NCI-H748 (cell line): ENCODE results near the gene DYNLT4.
"Not testable (repeated sequence)": the region's sequence is repeated elsewhere in the genome, so short reads cannot be mapped to it uniquely, and the experiment has no call there.

ENCODE experiments used
- DNase-seq: peaks from one replicate; lab custom pipeline; 2025; ENCODE audit not compliant: unreplicated experiment; lab: John Stamatoyannopoulos, UW

Gene DYNLT4

DNA sequence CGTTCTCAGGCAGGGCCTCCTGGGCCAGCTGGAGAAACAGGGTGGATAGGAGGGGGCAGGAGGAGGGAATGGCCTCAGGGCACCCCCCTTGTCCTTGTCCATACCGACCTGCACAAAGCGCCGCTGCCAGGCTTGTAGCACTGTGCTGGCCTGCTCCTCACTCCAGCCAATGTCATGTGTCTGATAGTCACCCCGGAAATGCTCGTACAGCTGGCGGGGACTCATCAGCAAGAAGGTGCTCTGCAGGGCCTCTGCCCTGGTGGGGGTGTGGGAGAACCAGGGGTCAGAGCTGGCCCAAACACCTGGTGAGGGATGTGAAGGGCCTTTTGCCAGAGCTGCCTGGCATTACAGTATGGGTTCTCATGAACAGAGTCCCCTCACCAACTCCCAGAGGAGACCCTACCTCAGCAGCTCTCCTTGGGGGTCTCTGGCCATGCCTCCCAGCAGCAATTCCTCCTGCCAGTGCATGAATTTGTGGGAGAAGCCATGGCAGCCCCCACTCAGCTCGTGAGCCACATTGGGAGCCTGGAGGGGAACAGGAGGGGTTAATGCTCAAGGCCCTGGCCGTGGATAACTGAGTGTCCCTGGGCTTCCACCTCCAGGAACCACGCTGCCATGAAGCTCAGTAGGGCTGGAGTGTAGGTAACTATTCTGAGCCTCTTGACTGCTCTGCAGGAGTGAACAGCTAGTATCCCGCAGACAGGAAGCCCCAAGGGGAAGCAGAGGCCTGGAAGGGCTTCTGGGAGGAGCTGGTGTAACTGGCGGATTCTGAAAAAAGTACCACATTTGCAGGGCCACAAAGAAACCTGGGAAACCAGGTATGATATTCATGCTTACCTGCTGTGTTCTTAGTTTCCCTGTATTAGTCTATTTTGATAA lies 22.6 kb upstream of the DYNLT4 start:
- DNase-seq: no peak

GRCh38 chr1:44828841-44829440 lies 21.8 kb upstream of the DYNLT4 start:
- no peak for DNase-seq

- DNase-seq: no peak
Measured at GRCh38 chr1:44828003-44828651, 21.0 kb upstream of the DYNLT4 start.

GRCh38 chr1:44827197-44828002 lies 20.2 kb upstream of the DYNLT4 start:
- DNase-seq: no peak

DNA sequence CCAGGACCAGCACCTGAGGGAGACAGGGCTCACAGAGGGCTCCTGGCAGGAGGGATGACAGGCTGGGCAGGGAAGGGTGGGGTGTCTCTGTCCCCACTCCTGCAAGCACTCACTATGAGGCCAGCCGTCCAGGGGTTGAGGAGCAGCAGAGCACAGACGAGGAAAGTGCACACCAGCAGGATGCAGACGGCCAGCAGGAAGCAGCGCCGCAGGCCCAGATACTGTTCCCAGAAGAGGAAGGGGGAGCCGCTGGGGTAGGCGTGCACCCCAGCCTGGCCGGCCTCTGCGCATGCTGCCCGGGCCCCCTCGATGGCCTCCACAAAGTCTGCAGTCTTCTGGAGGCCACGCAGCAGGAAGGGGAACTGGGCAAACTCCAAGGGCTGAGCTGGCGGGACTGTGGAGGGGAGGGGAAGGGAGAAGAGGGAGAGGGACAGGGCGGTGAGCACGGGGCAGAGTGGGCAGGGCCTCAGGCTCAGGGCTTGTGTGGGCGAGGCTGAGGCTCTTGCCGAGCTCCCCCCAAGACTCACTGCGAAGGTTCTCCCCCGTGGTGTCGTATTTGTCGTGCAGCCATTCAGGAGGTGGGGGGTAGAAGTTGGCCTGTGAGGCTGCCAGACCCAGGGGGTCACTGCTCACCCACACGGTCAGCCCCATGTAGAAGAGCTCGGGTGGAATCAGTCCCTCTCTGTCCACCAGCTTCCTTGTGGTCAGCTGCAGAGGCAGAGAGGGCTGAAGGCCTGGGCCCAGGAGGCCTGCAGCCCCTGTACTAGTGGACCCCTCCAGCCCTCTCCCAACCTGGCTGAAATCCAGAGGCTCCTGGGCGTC lies 19.4 kb upstream of the DYNLT4 start:
- DNase-seq: no peak

DNA sequence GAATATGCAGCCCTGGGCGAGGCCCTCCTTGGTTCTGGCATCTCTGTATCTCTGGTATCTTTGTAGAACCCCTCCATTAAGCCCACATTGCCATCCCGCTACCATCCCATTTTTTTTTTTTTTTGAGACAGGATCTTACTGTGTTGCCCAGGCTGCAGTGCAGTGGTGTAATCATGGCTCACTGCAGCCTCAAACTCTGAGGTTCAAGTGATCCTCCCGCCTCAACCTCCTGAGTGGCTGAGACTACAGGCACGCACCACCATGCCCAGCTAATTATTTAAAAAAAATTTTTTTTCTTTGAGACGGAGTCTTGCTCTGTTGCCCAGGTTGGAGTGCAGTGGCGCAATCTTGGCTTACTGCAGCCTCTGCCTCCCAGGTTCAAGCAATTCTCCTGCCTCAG lies 17.2 kb upstream of the DYNLT4 start:
- not testable (repeated sequence) for DNase-seq

GRCh38 chr1:44822981-44823451 lies 15.9 kb upstream of the DYNLT4 start:
- no peak for DNase-seq

DNA sequence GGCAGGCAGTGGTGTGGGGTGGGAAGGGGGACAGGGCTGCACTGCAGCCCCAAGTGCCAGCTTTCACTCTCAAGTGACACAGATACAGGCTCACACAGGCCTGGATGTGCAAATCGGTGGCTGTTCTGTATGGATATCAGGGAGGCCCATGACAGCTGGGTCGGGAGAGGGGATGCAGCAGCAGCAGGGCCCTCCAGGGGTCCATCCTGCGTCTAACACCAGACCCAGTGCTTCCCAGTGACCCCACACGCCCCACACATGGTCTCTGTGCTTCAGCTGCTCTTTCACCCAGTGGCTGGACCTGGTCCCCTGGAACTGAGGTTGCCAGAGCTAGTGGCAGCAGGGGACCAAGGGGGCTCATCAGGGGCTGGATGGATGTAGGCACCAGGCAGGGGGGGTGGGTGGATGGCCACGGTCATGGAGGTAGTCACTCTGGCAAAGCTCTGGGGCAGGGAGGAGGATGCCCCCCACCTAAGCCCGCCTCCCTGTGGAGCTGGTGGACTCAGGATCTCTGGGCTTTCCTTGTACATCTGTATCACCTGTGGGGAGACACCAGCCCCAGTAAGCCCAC lies 15.1 kb upstream of the DYNLT4 start:
- no peak for DNase-seq

- DNase-seq: no peak
Measured at GRCh38 chr1:44821240-44821715, 14.1 kb upstream of the DYNLT4 start.

- DNase-seq: no peak
Measured at GRCh38 chr1:44820328-44821239, 13.4 kb upstream of the DYNLT4 start.

GRCh38 chr1:44819608-44820327 lies 12.6 kb upstream of the DYNLT4 start:
- DNase-seq: peak; percentile 92

DNA sequence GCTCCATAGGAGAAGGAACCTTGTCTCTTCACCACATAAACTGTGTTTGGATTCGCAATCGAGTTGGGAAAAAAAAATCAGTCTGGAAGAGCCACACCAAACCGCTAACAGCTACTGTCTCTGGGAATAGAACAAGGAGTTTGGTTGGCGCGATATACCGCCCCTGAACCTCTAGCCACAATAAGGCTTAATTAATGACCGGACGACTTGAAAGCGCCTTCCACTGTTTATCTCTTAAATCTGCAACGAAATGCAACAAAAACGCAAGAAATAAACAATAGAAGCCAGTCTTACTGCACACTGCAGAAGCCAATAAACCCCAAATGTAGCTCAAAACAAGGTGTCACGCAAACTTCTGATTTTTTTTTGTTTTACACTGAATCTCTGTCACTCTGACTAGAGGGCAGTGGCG lies 12.1 kb upstream of the DYNLT4 start:
- DNase-seq: no peak

DNA sequence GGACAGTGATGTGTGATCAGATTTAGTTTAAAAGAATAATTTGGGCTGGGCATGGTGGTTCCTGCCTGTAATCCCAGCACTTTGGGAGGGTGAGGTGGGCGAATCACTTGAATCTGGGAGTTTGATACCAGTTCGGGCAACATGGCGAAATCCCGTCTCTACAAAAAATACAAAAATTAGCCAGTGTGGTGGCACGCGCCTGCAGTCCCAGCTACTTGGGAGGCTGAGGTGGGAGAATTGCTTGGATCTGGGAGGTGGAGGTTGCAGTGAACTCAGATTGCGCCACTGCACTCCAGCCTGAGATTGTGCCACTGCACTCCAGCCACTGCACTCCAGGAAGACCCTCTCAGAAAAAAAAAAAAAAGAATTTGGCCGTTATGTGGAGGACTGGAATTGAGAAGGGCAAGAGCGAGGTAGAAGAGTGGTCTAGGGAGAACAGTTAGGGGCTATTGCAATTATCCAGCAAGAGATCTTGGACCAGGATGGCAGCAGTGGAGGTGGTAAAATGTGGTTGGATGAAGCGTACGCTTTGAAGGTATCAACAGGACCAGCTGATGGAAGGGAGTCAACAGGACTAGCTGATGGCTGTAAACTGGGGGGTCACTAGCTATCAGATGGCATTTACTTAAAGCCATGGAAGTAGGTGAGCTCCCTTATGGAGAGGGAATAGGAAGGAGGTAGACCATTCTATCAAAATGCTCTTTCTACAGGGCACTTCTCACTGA lies 10.8 kb upstream of the DYNLT4 start:
- DNase-seq: no peak

GRCh38 chr1:44817307-44817706 lies 10.2 kb upstream of the DYNLT4 start:
- DNase-seq: no peak

DNA sequence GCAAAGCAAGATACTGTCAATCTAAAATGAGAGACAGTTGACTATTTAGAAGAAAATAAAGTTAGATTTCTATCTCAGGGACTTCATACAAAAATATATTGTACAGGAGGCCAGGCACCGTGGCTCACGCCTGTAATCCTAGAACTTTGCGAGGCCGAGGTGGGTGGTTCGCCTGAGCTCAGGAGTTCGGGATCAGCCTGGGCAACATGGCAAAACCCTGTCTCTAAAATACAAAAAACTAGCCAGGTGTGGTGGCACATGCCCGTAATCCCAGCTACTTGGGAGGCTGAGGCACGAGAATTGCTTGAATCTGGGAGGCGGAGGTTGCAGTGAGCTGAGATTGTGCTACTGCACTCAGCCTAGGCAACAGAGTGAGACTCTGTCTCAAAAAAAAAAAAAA lies 8.8 kb upstream of the DYNLT4 start:
- DNase-seq: not testable (repeated sequence)

DNA sequence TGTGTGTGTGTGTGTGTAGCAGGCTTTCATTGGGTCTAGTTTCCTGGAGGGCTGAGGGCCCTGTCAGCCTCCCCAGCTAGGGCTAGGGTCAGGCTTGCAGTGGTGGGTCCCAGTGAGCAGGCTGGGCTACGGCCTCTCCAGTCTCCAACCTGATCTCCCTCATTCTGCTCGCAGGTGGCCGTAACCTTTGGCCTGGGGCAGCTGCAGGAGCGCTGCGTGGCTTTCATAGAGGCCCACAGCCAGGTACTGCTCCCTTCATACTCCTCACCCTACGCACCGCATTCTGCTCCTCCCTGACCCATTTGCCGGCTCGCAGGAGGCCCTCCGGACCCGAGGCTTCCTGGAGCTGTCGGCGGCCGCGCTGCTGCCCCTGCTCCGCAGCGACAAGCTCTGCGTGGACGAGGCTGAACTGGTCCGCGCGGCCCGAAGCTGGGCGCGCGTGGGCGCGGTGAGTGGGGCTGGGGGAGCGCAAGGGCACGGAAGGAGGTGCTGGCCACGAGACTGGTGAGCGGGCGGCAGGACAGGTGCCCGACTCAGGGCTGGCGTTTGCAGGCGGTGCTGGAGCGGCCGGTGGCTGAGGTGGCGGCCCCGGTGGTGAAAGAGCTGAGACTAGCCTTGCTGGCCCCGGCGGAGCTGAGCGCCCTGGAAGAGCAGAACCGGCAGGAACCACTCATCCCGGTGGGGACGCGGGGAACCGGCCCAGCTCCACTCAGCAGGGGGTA lies 5.8 kb upstream of the DYNLT4 start:
- DNase-seq: no peak

- DNase-seq: no peak
Measured at GRCh38 chr1:44811234-44811633, 4.1 kb upstream of the DYNLT4 start.
